Ovary (tissue), 9 donors: ENCODE measurements around the gene MSLN. TPM values are rescaled to one million over a fixed set of nuclear protein-coding genes. Genes with fewer than 3 reads are reported as not detected.
"Not testable (repeated sequence)": the region's sequence is repeated elsewhere in the genome, so short reads cannot be mapped to it uniquely, and the experiment has no call there.

Source experiments
- DNase-seq, 5 donors: peaks; one replicate each; pipeline ENCODE4 v3.0.0-alpha.2; 2019 to 2020
- H3K27ac ChIP-seq, 2 donors: fragments of 200-600 bp; one replicate each; pipeline versions ENCODE4 v1.5.1 to v1.8.0; 2019 to 2022
- H3K27me3 ChIP-seq: fragments of 200-600 bp; one replicate; pipeline ENCODE4 v1.8.0; 2022
- H3K36me3 ChIP-seq: fragments of 200-600 bp; sonication (generic); one replicate; pipeline ENCODE4 v1.5.1; 2019
- H3K4me1 ChIP-seq: one replicate; pipeline ENCODE4 v1.8.1; 2013; ENCODE audit warnings: mild to moderate bottlenecking, moderate library complexity; ENCODE audit not compliant: insufficient read depth
- H3K4me3 ChIP-seq: fragments of 200-600 bp; sonication (generic); one replicate; pipeline ENCODE4 v1.5.1; 2017
- H3K9me3 ChIP-seq, 2 donors: fragments of 200-600 bp in 1 of 2; sonication (generic) in 1 of 2; one replicate each; pipeline versions ENCODE4 v1.5.1 to v1.8.1; 2013 to 2019; ENCODE audit warnings: mild to moderate bottlenecking in 1 of 2, moderate library complexity in 1 of 2
- EP300 ChIP-seq: sonication (generic); formaldehyde crosslinking; IDR thresholded peaks from one replicate; pipeline ENCODE4 v1.6.1; 2017; ENCODE audit warnings: antibody characterized with exemption
- POLR2A ChIP-seq: fragments of 450-650 bp; IDR thresholded peaks from one replicate; pipeline ENCODE4 v1.6.1; 2017; ENCODE audit warnings: antibody characterized with exemption, mild to moderate bottlenecking, moderate library complexity
- WGBS, 3 donors: extraction: QIAGEN DNeasy Blood & Tissue Kit in 1 of 3; methylation state at CpG; one replicate each; pipeline versions ENCODE4 v1.1.5 to v1.1.7; 2013 to 2017; 5-methylcytosine and 5-hydroxymethylcytosine counted together
- intact Hi-C, 4 donors: fragments of 100-400 bp; cut with DNase I; formaldehyde crosslinking; loops; one replicate each; pipeline versions ENCODE4 v1.11.0 to v1.15.1; 2022 to 2023
- polyA plus RNA-seq, 2 donors: library from polyadenylated mRNA; stranded (reverse); fragments of 200-250 nt in 1 of 2; fragments of 350-450 nt in 1 of 2; fragmentation: Illumina TruSeq in 1 of 2; extraction: RNeasy Lipid Tissue Mini Kit (QIAGEN cat#74804) in 1 of 2; gene quantifications; one replicate each; pipeline ENCODE4 v1.2.3, GENCODE V29; 2013 to 2014
- total RNA-seq, 7 donors: library from RNA; depleted of rRNA in 2 of 7; stranded (reverse); fragments of >200 nt in 2 of 7; fragmentation: NEBNext Ultra II Directional in 3 of 7; extraction: Animal tissue kit (Norgen Biotek cat#: 25700) in 3 of 7; gene quantifications; one replicate each; pipeline versions ENCODE4 v1.1.0 to v1.2.4, GENCODE V29; 2016 to 2023
- TF ChIP-seq, protein P1 (sequence below), 3 donors: fragments of 450-650 bp in 2 of 3; fragments of 200-600 bp in 1 of 3; IDR thresholded peaks; one replicate each; pipeline versions ENCODE4 v1.5.1 to v1.8.0; 2016 to 2022; ENCODE audit warnings: antibody characterized with exemption in 3 of 3, mild to moderate bottlenecking in 1 of 3
- donor health status: DM: no; HTN: no; CAD: no; lungs with moderate emphysema.
- donor health status: DM: no; HTN: no; CAD: no.
- donor health status: Bipolar disorder and iron deficiency.
- donor health status: DM: yes; HTN: yes; CAD: no.
- donor health status: DM: no; HTN: no; CAD: no.
- donor health status: DM: yes; HTN: yes; CAD: no.

Gene MSLN
- total and polyA plus RNA-seq, 9 donors = 0.40 to 314 (median 6.1) TPM

DNA sequence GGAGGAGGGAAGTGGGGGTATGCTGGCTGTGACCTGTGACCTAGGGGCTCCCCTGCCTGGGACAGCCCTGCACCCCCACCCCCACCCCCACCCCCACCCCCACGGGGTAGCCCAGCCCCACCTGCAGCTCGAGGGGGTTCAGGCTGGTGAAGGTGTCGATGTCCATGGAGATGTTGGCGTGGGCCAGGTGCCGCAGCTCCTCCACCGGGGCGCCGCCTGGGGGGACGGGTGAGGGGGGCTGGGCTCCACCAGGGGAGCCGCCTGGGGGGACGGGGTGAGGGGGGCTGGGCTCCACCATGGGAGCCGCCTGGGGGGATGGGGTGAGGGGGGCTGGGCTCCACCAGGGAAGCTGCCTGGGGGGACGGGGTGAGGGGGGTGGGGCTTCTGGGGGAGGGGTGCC, 9.9 kb downstream of the MSLN start:
- no peak for DNase-seq
- Histone ChIP-seq H3K27me3 (no peaks in the 10 kb centered on the region), H3K36me3 (no peaks in the 10 kb centered on the region), H3K4me1 (no peaks in the 10 kb centered on the region), H3K4me3 (no peak overlapping the region), H3K27ac (no peak overlapping the region), H3K9me3 (no peaks in the 10 kb centered on the region)
- TF ChIP-seq, protein P1, sequence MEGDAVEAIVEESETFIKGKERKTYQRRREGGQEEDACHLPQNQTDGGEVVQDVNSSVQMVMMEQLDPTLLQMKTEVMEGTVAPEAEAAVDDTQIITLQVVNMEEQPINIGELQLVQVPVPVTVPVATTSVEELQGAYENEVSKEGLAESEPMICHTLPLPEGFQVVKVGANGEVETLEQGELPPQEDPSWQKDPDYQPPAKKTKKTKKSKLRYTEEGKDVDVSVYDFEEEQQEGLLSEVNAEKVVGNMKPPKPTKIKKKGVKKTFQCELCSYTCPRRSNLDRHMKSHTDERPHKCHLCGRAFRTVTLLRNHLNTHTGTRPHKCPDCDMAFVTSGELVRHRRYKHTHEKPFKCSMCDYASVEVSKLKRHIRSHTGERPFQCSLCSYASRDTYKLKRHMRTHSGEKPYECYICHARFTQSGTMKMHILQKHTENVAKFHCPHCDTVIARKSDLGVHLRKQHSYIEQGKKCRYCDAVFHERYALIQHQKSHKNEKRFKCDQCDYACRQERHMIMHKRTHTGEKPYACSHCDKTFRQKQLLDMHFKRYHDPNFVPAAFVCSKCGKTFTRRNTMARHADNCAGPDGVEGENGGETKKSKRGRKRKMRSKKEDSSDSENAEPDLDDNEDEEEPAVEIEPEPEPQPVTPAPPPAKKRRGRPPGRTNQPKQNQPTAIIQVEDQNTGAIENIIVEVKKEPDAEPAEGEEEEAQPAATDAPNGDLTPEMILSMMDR (IDR thresholded peaks at IDR 0.05) = no peak
- TF ChIP-seq POLR2A = no peak
- no peak for TF ChIP-seq EP300
- intact Hi-C loops = no loop called here
- WGBS, 3 donors = 62 to 84% (median 70%) methylated on average over 7 to 13 of the region's 13 CpGs

DNA sequence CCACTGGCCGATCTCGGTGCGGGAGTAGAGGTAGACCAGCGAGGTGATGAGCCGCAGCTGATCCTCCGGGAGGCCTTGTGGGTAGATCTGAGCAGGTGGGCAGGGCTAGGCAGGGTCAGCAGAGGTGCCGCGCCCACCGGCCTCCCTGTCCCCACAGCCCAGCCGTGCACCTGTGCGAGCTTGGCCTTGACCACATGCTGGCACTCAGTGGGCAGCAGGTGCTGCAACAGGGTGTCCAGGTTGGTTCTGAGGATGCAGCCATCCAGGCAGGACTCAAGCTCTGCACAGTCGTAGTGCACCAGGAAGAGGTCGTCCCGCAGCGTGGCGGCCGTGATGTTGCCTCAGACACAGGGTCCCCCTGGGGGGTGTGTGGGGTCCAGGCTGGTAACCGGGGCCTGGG, 12.4 kb downstream of the MSLN start:
- H3K27me3 ChIP-seq = no peaks in the 10 kb centered on the region
- no peaks in the 10 kb centered on the region for H3K9me3 ChIP-seq
- no peaks in the 10 kb centered on the region for H3K36me3 ChIP-seq
- H3K27ac ChIP-seq = no peak overlapping the region
- no peak for DNase-seq
- no peak for TF ChIP-seq EP300
- TF ChIP-seq POLR2A = no peak
- TF ChIP-seq, protein P1 (IDR thresholded peaks at IDR 0.05) = no peak
- intact Hi-C loops = no loop called here
- H3K4me1 ChIP-seq = no peaks in the 10 kb centered on the region
- 83 to 84% (median 83%) methylated on average over 18 of the region's 18 CpGs for WGBS, 3 donors
- H3K4me3 ChIP-seq = no peak overlapping the region

DNA sequence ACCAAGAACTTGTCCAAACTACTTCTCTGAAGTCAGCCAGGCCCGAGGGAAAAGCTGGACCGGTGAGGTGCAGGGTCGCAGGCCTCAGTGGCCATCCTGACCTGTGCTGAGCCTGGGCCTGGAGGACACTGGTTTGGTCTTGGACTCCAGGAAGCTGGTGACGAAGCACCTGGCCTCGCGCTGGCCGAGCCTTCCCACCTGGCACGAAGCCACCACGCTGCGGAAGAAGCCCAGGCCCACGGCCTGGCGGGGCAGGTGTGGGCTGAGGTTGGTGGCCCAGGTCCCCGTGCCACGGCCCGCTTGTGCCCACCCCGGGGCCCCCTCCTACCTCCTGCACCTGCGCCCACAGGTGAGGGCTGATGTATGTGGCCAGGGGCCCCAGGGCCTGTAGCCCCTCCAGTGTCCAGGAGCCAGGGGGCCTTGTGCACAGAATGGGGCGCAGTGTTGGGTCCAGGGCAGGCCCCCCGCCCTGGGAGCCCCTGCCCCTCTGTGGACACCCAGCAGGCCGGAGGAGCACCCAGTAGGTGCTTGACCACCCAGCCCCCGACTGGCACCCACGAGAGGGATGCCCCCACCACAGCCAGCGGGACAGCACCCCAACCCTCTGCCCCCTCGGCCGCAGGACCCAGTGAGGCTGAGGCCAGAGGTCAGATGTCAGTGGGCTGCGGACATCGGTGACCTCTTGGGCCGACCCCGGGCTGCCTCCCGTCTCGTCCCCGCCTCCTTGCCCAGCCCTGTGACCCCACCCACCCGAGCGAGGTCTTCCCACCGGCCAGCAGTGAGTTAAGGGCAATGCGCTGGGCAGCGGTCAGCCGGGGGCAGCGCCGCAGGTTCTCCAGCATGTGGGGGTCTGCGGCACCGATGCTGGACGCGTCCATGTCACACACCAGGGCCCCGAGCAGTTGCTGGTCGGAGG, 13.8 kb downstream of the MSLN start:
- Histone ChIP-seq H3K27me3 (no peaks in the 10 kb centered on the region), H3K36me3 (no peaks in the 10 kb centered on the region), H3K27ac (no peak overlapping the region), H3K9me3 (no peaks in the 10 kb centered on the region), H3K4me3 (no peak overlapping the region), H3K4me1 (no peaks in the 10 kb centered on the region)
- intact Hi-C loops = no loop called here
- 62 to 83% (median 64%) methylated on average over 14 to 46 of the region's 46 CpGs for WGBS, 3 donors
- no peak for DNase-seq
- TF ChIP-seq EP300 = no peak

DNA sequence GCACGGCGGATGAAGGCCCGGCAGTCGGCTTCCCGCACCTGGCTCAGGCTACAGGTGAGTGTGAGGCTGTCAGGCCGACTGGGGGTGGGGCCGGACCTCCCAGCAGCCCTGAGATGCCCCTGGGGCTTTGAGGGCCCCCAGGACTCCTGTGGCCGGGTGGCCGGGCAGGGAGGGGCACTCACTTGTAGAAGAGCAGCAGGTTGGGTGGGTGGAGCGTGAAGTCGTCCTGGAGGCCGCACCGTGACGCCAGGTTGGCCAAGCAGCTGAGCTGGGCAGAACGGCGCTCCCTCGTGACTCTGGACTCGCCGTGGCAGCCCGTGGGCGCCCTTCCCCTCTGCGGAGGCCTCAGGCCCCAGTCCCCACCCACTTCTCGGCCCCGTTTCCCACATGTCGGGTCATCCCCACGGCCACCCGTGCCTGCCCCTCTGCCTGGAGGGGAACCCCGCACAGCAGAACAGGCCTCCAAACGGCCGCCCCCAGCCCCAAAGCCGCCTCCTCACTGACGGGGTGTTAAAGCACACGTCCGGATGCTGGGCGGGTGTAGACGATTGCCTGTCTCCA, 14.8 kb downstream of the MSLN start:
- no peaks in the 10 kb centered on the region for H3K9me3 ChIP-seq

GRCh38 chr16:776298-776697, 15.8 kb downstream of the MSLN start:
- intact Hi-C loops, H3K9me3 ChIP-seq, DNase-seq, H3K27me3 ChIP-seq, H3K4me3 ChIP-seq, H3K4me1 ChIP-seq, H3K27ac ChIP-seq, H3K36me3 ChIP-seq: not testable (repeated sequence)
- 87 to 91% (median 88%) methylated on average over 10 of the region's 10 CpGs for WGBS, 3 donors

More for the DNA sequence above, 14.8 kb downstream of the MSLN start:
- WGBS, 3 donors = 67 to 73% (median 70%) methylated on average over 36 of the region's 36 CpGs
- Histone ChIP-seq H3K4me3 (no peak overlapping the region), H3K27ac (no peak overlapping the region), H3K36me3 (no peaks in the 10 kb centered on the region), H3K27me3 (no peaks in the 10 kb centered on the region), H3K4me1 (no peaks in the 10 kb centered on the region)
- DNase-seq = no peak
- TF ChIP-seq, protein P1 (IDR thresholded peaks at IDR 0.05) = no peak
- no peak for TF ChIP-seq POLR2A
- no peak for TF ChIP-seq EP300
- intact Hi-C loops = no loop called here
